Activated CD4-positive, alpha-beta T cell treated with anti-CD3 and anti-CD28 coated beads, Interleukin-2, amount 10 ng/mL, durations not matched to agents 24 days and 14 days (primary cell): ENCODE measurements around the gene NBDY. TPM values are rescaled to one million over a fixed set of nuclear protein-coding genes. Genes with fewer than 3 reads are reported as not detected.
A peak's percentile ranks its signal among the peaks of the same experiment; 100 is the strongest.
"Not testable (repeated sequence)": the region's sequence is repeated elsewhere in the genome, so short reads cannot be mapped to it uniquely, and the experiment has no call there.

Source experiments
- DNase-seq: peaks from one replicate; pipeline ENCODE4 v3.0.0; 2022
- H3K27ac Mint-ChIP-seq: one replicate; pipeline ENCODE4 v1.8.0; 2022; ENCODE audit warnings: mild to moderate bottlenecking, mixed read lengths
- H3K27me3 Mint-ChIP-seq: one replicate; pipeline ENCODE4 v1.8.0; 2022; ENCODE audit warnings: mixed read lengths
- H3K36me3 Mint-ChIP-seq: one replicate; pipeline ENCODE4 v1.8.0; 2022; ENCODE audit warnings: low read depth, mild to moderate bottlenecking, mixed read lengths
- H3K4me1 Mint-ChIP-seq: one replicate; pipeline ENCODE4 v1.8.0; 2021; ENCODE audit warnings: mixed read lengths
- H3K4me3 Mint-ChIP-seq: one replicate; pipeline ENCODE4 v1.8.0; 2022; ENCODE audit warnings: mild to moderate bottlenecking, moderate library complexity, mixed read lengths
- H3K9me3 Mint-ChIP-seq: one replicate; pipeline ENCODE4 v1.8.0; 2021; ENCODE audit warnings: mixed read lengths
- intact Hi-C: fragments of 100-400 bp; cut with micrococcal nuclease; formaldehyde crosslinking; loops from one replicate; pipeline ENCODE4 v1.15.1; 2023
- total RNA-seq: library from RNA; stranded (reverse); gene quantifications from 2 replicates; pipeline ENCODE4 v1.2.3, GENCODE V29; 2022

NBDY gene
- total RNA-seq, 1 donor from 2014 or later, result 29.8 TPM

DNA sequence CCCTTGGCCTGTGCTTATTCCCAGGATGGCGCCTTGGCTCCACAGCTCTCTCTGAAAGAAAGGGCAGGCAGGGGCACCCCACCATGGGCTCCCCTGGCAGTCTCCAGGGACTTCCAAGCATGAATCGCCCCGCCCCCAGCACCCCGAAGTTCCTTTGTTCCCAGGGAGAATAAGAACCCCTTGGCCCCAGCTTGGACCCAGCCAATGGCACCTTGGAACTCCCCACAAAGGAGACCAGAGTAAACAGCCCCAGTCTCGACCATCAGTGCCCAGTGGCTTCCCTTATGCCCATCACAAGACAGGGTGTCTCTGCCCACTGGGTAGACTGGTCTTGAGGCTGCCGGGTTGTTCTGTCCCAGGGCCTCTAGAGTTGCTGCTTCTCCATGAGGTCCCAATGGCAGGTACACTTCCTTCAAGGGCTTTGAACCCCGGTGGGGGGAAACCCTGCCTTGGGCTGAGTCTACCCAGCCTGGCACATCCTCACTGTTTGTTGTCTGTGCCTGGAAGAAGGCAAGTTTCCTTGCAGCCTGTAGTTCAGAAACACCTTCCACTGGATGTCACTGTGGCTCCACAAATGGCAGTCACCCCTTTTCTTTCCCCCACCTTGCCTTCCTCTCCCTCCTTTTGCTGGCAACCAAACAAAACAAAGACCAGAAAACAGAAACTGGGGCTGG is 30.8 kb downstream of the NBDY start:
- DNase-seq, result peak; percentile 64
- H3K27ac Mint-ChIP-seq, result no peak overlapping the region
- H3K4me1 Mint-ChIP-seq, result peaks cover 42% of the 10 kb centered on the region
- H3K36me3 Mint-ChIP-seq, result peaks cover 4% of the 10 kb centered on the region
- no peaks in the 10 kb centered on the region for H3K27me3 Mint-ChIP-seq
- intact Hi-C loops, result loop anchor here (5.0 to 10.0 kb wide), 5 partner anchors 365 to 1155 kb away; partner anchors contain the start of genes FAAH2, SPIN2B, ZXDA and ZXDB
- no peaks in the 10 kb centered on the region for H3K9me3 Mint-ChIP-seq
- no peak overlapping the region for H3K4me3 Mint-ChIP-seq

DNA sequence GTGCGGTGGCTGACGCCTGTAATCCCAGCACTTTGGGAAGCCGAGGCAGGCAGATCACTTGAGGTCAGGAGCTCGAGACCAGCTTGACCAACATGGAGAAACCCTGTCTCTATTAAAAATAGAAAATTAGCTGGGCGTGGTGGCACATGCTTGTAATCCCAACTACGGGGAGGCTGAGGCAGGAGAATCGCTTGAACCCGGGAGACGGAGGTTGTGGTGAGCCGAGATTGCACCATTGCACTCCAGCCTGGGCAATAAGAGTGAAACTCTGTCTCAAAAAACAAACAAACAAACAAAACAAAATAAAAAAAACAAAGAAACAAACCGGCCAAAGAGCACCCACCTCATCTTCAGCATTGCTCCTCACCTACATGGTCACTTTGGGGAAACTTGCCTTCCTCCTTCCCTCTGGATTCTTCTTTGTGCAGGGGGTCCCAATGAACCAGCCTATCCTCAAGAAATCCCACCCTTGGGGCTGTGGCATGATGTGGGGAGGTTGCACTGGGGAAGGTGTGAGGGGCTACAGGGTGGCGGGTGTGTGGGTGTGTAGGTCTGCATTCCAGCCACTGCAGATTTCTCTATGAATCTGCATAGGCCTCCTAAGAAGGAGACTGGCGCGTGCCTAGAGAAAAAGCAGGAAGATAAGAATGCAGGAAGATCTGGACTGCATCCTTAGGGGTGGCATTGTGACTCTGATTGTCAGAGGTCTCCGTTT is 31.5 kb downstream of the NBDY start:
- H3K27ac Mint-ChIP-seq, H3K27me3 Mint-ChIP-seq, H3K36me3 Mint-ChIP-seq, H3K9me3 Mint-ChIP-seq, H3K4me3 Mint-ChIP-seq, DNase-seq: not testable (repeated sequence)
- intact Hi-C loops, result loop anchor here (5.0 to 10.0 kb wide), 5 partner anchors 364 to 1154 kb away; partner anchors contain the start of genes FAAH2, SPIN2B, ZXDA and ZXDB
- peaks cover 49% of the 10 kb centered on the region for H3K4me1 Mint-ChIP-seq

DNA sequence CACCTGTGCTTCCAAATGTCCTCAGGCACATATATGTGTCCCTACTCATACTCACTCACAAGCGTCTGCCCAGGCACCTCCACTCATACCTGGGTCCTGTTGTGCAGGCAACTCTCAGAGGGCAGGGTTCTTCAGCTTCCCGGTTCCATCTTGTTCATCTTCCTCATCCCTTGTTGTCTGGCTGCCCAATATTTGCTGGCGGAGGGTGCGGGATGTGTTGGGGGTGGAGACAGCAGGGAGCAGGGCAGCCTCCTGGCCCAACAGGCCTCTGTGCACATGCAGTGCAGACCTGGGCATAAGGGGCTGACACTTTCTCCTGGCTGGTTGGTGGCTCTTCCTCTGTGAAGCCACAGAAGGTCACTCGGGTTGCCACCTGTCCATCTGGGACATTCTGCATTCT is 32.1 kb downstream of the NBDY start:
- Mint-ChIP-seq H3K9me3 (no peaks in the 10 kb centered on the region), H3K27me3 (no peaks in the 10 kb centered on the region), H3K27ac (peak overlapping the region; percentile 76), H3K4me3 (no peak overlapping the region), H3K36me3 (peaks cover 2% of the 10 kb centered on the region), H3K4me1 (peaks cover 54% of the 10 kb centered on the region)
- no peak for DNase-seq
- intact Hi-C loops, result loop anchor here (5.0 to 10.0 kb wide), 5 partner anchors 364 to 1154 kb away; partner anchors contain the start of genes FAAH2, SPIN2B, ZXDA and ZXDB

DNA sequence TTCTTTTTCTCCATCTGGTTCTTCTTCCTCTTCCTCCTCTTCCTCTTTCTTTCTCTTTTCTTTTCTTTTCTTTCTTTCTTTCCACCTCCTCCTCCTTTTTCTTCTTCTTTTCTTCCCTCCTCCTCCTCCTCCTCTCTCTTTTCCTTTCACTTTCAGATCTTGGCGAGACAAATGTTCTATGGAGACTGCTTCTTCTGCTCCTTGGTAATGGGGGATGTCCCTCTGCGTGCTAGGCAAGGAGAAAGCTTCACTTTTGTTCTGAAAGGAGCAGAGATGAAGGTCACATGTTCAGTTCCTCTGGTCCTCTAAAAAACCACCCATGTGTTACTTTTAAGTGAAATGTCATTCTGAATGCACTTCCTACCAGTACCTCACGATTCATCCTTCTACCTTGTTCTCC is 33.2 kb downstream of the NBDY start:
- peaks cover 54% of the 10 kb centered on the region for H3K4me1 Mint-ChIP-seq

DNA sequence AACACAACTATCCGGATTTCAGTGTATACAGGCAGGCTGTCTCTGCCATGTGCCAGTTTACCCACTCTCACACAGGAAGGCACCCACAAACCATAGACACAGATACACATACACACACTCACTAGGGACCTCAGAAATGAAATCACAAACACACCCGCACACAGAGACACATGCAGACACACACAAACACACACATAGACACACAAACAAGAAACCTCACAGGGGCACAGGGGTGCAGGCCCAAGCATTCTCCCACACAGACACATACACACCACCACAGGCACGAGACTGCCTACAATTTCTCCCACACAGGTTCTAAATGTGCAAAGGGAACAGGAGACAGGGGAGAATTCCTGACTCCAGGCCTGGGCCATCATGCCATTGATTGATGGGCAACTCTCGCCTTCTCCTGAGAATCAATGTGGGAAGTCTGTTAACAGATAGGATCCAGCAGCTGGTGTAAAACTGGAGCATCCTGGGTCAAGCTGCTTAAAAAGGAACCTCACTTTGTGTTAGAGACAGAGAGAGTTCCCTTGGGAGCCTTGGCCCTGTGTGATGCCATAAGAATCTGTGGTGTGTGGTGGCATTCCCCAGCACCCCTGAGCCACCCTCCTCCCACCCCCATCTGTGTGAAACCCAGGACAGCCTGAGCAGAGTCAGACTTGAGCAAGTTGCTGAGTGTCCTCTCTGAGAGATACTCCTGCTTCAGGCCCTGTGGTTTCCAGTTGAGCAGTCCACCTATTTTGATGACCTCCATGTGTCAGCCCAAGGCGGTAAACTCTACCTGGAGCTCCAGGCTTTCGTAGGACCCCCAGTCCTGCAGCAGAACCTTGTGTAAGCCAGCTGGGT is 33.9 kb downstream of the NBDY start:
- intact Hi-C loops, result loop anchor here (1.0 to 10.0 kb wide), 6 partner anchors 215 to 1152 kb away; partner anchors contain the start of genes FAAH2, SPIN2B, ZXDA and ZXDB

More for the DNA sequence above, 33.2 kb downstream of the NBDY start:
- H3K9me3 Mint-ChIP-seq, result no peaks in the 10 kb centered on the region
- DNase-seq, result peak; percentile 72
- no peaks in the 10 kb centered on the region for H3K27me3 Mint-ChIP-seq
- H3K27ac Mint-ChIP-seq, result peak overlapping the region; percentile 94
- peaks cover 5% of the 10 kb centered on the region for H3K36me3 Mint-ChIP-seq
- H3K4me3 Mint-ChIP-seq, result peak overlapping the region; percentile 84
- intact Hi-C loops, result loop anchor here (1.0 to 10.0 kb wide), 6 partner anchors 216 to 1153 kb away; partner anchors contain the start of genes FAAH2, SPIN2B, ZXDA and ZXDB

DNA sequence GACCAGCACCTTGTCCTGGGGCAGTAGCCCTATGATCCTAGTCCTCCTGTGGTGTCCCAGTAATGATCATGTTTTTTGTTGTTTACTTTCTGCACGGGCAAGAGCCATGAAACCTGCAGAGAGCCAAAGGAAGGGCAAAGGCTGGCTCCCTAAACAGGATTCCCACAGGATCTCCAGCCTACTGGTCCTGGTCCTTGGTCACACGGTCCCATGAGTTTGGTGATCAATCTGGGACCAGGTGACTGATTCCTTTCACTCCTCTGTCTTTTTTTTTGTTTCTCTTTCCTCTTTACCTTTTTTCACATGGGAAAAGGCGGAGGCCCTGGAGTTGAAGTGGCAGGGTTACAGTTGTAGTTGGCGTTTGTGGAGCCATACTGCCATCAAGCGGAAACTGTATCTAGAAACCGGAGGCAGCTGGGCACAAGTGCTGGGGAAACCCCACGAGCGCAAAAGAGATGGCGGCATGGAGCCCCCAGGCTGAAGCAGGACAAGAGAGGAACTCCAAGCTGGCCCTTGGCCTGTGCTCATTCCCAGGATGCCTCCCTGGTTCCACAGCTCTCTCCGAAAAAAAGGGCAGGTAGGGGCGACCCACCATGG is 34.6 kb downstream of the NBDY start:
- peak overlapping the region; percentile 28 for H3K4me3 Mint-ChIP-seq
- no peaks in the 10 kb centered on the region for H3K27me3 Mint-ChIP-seq
- intact Hi-C loops, result loop anchor here (5.0 to 10.0 kb wide), 5 partner anchors 361 to 1151 kb away; partner anchors contain the start of genes FAAH2, SPIN2B, ZXDA and ZXDB
- no peaks in the 10 kb centered on the region for H3K9me3 Mint-ChIP-seq
- DNase-seq, result no peak
- H3K36me3 Mint-ChIP-seq, result peaks cover 5% of the 10 kb centered on the region
- H3K4me1 Mint-ChIP-seq, result peaks cover 46% of the 10 kb centered on the region
- peak overlapping the region; percentile 94 for H3K27ac Mint-ChIP-seq

More for the DNA sequence above, 33.9 kb downstream of the NBDY start:
- Mint-ChIP-seq H3K36me3 (peaks cover 5% of the 10 kb centered on the region), H3K4me1 (peaks cover 49% of the 10 kb centered on the region), H3K4me3 (peak overlapping the region; percentile 84), H3K9me3 (no peaks in the 10 kb centered on the region), H3K27me3 (no peaks in the 10 kb centered on the region), H3K27ac (peak overlapping the region; percentile 94)
- DNase-seq, result no peak

DNA sequence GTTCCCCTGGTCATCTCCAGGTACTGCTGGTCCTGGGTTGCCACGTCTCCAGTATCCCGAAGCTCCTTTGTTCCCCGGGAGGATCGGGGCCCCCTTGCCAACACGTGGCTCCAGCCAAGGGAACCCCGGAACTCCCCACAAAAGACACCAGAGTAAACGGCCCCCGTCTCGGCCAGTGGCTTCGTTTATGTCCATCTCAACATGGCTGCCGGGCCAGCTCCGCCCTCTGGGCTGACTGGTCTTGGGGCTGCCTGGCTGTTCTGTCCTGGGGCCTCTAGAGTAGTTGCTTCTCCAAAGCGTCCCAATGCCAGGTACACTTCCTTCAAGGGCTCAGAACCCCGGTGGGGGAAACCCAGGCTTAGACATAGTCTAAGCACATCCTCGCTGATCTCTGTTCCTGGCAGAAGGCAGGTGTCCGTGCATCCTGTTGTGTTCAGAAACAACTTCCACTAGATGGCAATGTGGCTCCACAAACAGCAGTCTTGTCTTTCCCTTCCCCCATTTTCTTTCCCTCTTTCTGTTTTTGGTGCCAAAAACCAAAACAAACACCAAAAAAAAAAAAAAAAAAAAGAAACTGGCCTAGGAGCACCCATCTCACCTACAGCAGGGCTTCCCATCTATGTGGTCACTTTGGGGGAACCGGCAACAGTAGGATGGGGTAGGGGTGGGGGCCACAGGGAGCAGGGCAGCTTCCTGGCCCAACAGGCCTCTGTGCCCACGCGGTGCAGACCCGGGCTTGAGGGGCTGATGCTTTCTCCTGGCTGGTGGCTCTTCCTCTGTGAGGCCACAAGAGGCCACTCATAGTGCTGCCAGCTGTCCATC is 35.3 kb downstream of the NBDY start:
- Mint-ChIP-seq H3K4me1 (peaks cover 46% of the 10 kb centered on the region), H3K27ac (peak overlapping the region; percentile 96), H3K27me3 (no peaks in the 10 kb centered on the region), H3K9me3 (no peaks in the 10 kb centered on the region), H3K4me3 (peak overlapping the region; percentile 85), H3K36me3 (peaks cover 5% of the 10 kb centered on the region)
- peak; percentile 92 for DNase-seq
- intact Hi-C loops, result loop anchor here (5.0 to 10.0 kb wide), 5 partner anchors 360 to 1150 kb away; partner anchors contain the start of genes FAAH2, SPIN2B, ZXDA and ZXDB

DNA sequence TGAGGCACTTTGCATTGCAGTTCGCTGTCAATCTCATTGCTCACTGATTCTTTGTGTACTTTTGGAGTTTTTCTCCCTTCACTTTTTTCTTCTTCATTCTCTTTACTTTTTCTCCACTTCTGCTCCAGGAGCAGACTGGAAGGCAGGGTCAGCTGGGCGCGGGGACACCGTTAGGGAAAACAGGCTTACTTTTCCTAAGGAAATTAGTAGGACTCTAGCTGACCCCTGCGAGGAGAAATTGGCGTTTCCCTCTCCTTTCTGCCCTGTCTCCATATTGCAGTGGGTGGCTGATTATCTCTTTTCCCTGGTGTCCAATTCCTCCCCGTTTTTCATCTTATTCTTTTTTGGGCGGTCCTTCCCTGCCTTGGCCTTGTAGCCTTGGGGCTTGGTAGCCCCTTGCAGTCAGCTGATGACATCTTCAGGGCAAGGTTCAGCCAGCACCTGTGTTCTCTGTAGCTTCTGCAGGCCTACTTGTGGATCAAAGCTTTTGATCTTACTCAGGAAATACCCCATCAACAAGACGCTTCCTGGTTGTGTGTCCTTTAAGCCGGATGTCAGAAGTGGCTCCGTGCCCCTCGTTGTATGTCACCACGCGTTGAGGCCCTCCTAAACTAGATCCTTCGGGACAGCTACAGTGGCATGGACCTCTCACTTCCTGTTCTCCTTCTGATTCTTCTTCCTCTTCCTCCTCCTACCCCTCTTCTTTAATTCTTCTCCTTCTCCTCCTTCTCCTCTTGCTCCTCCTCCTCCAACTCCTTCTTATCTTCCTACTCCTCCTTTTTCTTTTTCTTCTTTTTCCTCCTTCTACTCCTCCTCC is 36.1 kb downstream of the NBDY start:
- peak; percentile 72 for DNase-seq
- peaks cover 5% of the 10 kb centered on the region for H3K36me3 Mint-ChIP-seq
- intact Hi-C loops, result loop anchor here (5.0 to 10.0 kb wide), 5 partner anchors 360 to 1150 kb away; partner anchors contain the start of genes FAAH2, SPIN2B, ZXDA and ZXDB
- H3K4me1 Mint-ChIP-seq, result peaks cover 46% of the 10 kb centered on the region
- no peaks in the 10 kb centered on the region for H3K9me3 Mint-ChIP-seq
- no peaks in the 10 kb centered on the region for H3K27me3 Mint-ChIP-seq
- peak overlapping the region; percentile 85 for H3K4me3 Mint-ChIP-seq
- H3K27ac Mint-ChIP-seq, result peak overlapping the region; percentile 96

DNA sequence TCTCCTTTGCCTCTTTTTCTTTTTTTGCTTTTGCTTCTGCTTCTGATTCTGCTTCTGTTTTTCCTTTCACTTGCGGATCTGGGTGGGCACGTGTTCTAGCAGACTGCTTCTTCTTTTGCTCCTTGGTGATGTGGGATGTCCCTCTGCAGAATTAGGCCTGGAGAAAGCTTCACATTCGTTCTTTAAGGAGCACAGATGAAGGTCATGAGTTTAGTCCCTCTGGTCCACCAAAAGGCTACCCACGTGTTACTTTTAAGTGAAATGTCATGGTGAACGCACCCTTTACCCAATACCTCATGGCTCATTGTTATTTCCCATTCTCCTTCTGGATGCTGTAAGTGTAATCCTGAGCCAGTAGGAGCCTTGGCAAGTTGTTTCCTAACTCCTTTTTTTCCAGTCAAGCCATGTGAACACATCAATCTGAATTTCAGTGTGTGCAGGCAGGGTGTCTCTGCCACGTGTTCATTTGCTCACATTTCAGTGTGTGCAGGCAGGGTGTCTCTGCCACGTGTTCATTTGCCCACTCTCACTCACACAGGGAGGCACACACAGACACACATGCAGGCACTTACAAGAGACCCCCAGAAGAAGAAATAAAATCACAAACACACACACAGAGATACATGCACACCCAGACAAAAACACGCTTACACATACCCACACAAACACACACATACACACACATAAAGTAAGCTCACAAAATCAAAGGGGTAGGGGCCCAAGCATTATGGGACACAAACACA is 36.9 kb downstream of the NBDY start:
- peak overlapping the region; percentile 85 for H3K4me3 Mint-ChIP-seq
- H3K27me3 Mint-ChIP-seq, result no peaks in the 10 kb centered on the region
- H3K36me3 Mint-ChIP-seq, result peaks cover 5% of the 10 kb centered on the region
- peak overlapping the region; percentile 96 for H3K27ac Mint-ChIP-seq
- peak; percentile 56 for DNase-seq
- H3K9me3 Mint-ChIP-seq, result no peaks in the 10 kb centered on the region
- intact Hi-C loops, result loop anchor here (10.0 kb wide), 2 partner anchors 359 to 1149 kb away; partner anchors contain the start of genes SPIN2B and ZXDA
- peaks cover 46% of the 10 kb centered on the region for H3K4me1 Mint-ChIP-seq

DNA sequence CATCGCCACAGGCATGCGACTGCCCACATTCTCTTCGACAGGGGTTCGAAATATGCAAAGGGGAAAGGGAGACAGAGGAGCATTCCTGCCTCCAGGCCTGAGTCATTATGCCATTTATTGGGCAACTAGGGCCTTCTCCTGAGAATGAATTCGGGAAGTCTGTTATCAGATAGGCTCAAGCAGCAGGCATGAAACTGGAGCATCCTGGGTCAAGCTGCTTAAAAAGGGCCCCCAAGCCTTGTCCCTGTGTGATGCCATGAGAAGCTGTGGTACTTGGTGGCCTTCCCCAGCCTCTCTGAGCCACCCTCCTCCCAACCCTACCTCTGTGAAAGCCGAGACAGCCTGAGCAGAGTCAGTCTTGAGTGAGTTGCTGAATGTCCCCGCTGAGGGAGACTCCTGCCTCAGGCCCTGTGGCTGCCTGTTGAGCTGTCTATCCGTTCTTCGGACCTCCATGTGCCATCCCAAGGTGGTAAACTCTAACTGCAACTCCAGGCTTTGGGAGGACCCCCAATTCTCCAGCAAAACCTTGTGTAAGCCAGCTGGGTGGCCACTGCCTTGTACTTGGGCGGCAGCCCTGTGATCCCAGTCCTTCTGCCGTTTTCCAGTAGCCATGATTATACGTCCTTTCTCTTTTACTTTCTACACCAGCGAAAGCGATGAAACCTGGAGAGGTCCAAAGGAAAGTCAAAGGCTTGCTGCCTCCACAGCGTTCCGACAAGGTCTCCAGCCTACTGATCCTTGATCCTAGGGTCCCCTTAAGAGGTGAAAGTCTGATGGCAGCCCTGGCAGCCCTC is 37.7 kb downstream of the NBDY start:
- intact Hi-C loops, result loop anchor here (10.0 kb wide), 2 partner anchors 358 to 1148 kb away; partner anchors contain the start of genes SPIN2B and ZXDA
- H3K4me1 Mint-ChIP-seq, result peaks cover 38% of the 10 kb centered on the region
- peak overlapping the region; percentile 85 for H3K4me3 Mint-ChIP-seq
- DNase-seq, result no peak
- peak overlapping the region; percentile 96 for H3K27ac Mint-ChIP-seq
- H3K9me3 Mint-ChIP-seq, result no peaks in the 10 kb centered on the region
- H3K36me3 Mint-ChIP-seq, result peaks cover 5% of the 10 kb centered on the region
- H3K27me3 Mint-ChIP-seq, result no peaks in the 10 kb centered on the region
